Measurements from ENCODE around the gene PLEKHA1. TPM values are rescaled to one million over a fixed set of nuclear protein-coding genes. Genes with fewer than 3 reads are reported as not detected.

The PLEKHA1 gene
- total RNA-seq, result 15.5 and 22.8 TPM in 2 replicates

- peak; percentile 96 to 97 for DNase-seq (ENCODE audit: low read depth in 2 of 2)
These were observed at the start of gene PLEKHA1 for GRCh38 chr10:122374237-122374858. Gene PLEKHA1, plus strand, starts transcription at chr10:122374708. Its CDS starts 18,493 bp downstream, at chr10:122393201.

GRCh38 chr10:122325235-122325634 is 49.3 kb upstream of the PLEKHA1 start:
- DNase-seq (ENCODE audit: low read depth in 2 of 2), result no peak

GRCh38 chr10:122326385-122326784 is 48.1 kb upstream of the PLEKHA1 start:
- no peak for DNase-seq (ENCODE audit: low read depth in 2 of 2)

- DNase-seq (ENCODE audit: low read depth in 2 of 2), result no peak
These were observed 47.7 kb upstream of the PLEKHA1 start for GRCh38 chr10:122326806-122327205.

- no peak for DNase-seq (ENCODE audit: low read depth in 2 of 2)
These were observed 47.0 kb upstream of the PLEKHA1 start for GRCh38 chr10:122327237-122328206.

- no peak for DNase-seq (ENCODE audit: low read depth in 2 of 2)
These were observed 45.8 kb upstream of the PLEKHA1 start for GRCh38 chr10:122328676-122329075.

GRCh38 chr10:122329416-122329815 is 45.1 kb upstream of the PLEKHA1 start:
- no peak for DNase-seq (ENCODE audit: low read depth in 2 of 2)

- no peak for DNase-seq (ENCODE audit: low read depth in 2 of 2)
These were observed 43.4 kb upstream of the PLEKHA1 start for GRCh38 chr10:122331100-122331499.

- no peak for DNase-seq (ENCODE audit: low read depth in 2 of 2)
These were observed 42.7 kb upstream of the PLEKHA1 start for GRCh38 chr10:122331615-122332446.

GRCh38 chr10:122333037-122333436 is 41.5 kb upstream of the PLEKHA1 start:
- no peak for DNase-seq (ENCODE audit: low read depth in 2 of 2)

GRCh38 chr10:122336332-122336731 is 38.2 kb upstream of the PLEKHA1 start:
- DNase-seq (ENCODE audit: low read depth in 2 of 2), result no peak

- DNase-seq (ENCODE audit: low read depth in 2 of 2), result no peak
These were observed 37.5 kb upstream of the PLEKHA1 start for GRCh38 chr10:122336961-122337360.

GRCh38 chr10:122338609-122339441 is 35.7 kb upstream of the PLEKHA1 start:
- DNase-seq (ENCODE audit: low read depth in 2 of 2), result no peak

GRCh38 chr10:122341141-122341810 is 33.2 kb upstream of the PLEKHA1 start:
- DNase-seq (ENCODE audit: low read depth in 2 of 2), result no peak

GRCh38 chr10:122342293-122343134 is 32.0 kb upstream of the PLEKHA1 start:
- DNase-seq (ENCODE audit: low read depth in 2 of 2), result peak; percentile 52 to 67

GRCh38 chr10:122343135-122343800 is 31.2 kb upstream of the PLEKHA1 start:
- no peak for DNase-seq (ENCODE audit: low read depth in 2 of 2)

GRCh38 chr10:122343936-122344335 is 30.6 kb upstream of the PLEKHA1 start:
- no peak for DNase-seq (ENCODE audit: low read depth in 2 of 2)

- peak in 1 of 2 donors; percentile 29 for DNase-seq (ENCODE audit: low read depth in 2 of 2)
These were observed 29.7 kb upstream of the PLEKHA1 start for GRCh38 chr10:122344741-122345258.
